Superior temporal gyrus (tissue), 1 donor: ENCODE results near the gene RNU6-1.

Source experiments
- DNase-seq: peaks from one replicate; pipeline ENCODE4 v3.0.0-alpha.2; 2016; ENCODE audit errors: extremely low spot score

The RNU6-1 gene

GRCh38 chr15:67821784-67822440, 17.9 kb downstream of the RNU6-1 start:
- no peak for DNase-seq

- no peak for DNase-seq
These were observed 18.7 kb downstream of the RNU6-1 start for GRCh38 chr15:67820992-67821783.

DNA sequence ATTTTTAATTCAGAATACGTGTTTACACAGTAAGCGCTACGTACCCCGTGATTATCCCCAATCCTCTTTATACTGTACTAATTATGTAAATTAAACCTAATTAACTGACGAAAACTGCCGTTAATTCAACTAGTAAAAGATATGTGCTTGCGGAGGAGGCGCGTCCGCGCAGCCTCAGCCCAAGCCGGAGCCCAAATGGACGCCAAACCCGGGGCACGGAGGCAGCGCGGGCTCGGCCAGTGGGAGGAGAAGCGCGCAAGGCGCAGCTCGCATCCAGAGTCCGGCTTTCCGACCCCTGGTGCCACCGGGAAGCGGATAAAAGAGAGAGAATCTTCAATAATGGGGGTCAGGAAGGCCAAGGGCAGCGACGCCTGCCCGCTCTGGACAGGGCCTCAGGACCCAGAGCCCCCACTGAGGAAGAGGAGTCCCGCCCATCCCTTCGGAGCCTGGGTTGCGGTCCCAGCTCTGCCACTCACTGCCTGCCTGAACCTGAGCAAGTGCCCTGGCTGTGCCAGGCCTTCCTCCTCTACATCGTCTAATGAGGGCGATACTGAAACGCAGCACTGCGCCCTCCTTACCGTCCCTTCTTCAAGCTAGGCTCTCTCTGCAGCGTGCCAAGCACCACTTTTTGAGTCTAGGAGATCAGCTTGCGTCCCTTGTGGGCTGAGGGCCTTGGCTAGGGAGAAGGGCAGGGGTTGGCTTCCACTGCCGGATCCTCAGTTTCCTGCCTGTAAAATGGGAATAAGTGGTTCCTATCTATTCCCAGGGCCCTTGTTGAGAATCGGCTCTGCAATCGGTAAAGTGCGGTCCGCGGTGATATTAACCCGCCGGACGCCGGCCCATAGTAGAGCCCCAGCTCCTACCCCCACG, 19.5 kb downstream of the RNU6-1 start:
- no peak for DNase-seq

GRCh38 chr15:67819636-67820035, 20.2 kb downstream of the RNU6-1 start:
- no peak for DNase-seq

DNA sequence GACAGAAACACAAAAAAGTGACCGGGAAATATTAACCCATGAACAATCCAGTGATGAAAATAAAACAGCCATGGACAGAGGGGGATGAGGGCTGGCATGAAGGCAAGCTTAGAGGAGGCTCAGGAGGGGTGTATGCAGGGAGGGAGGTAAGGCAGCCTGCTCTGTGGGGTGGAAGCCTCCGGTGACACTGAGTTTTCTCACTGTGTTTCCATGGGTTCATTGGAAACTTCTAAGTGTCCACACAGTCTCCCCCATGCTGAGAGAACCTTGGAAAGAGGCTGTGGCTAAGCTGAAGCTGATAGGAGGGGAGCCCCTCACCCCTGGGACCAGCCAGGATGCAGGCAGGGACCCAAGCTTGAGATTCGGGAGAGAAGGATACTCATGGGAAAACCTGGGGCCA, 21.4 kb downstream of the RNU6-1 start:
- no peak for DNase-seq

GRCh38 chr15:67816668-67817067, 23.2 kb downstream of the RNU6-1 start:
- DNase-seq: no peak

DNA sequence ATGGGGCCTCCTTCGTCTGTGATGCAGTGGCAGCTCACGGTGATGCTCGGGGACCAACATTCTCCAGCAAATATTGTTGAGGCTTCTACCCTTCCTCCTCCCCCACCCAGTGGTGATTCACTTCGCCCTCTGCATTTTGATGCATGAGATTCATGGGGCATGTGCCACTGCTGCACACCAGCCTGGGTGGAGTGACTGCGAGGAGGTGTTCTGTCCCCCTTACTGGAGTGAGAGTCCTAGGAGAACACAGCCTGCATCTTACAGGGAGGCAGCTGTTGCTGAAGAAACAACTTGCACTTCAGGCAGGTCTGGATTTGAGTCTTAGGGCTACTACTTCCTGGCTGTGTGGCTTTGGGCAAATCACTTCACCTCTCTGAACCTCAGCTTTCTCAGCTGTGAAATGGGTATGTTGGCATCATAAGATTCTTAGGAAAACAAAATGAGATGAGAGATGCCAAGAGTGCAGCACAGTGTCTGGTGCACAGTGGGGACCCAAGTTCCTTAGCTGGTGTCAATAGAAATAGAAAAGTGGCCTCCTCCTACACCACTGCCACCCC, 24.7 kb downstream of the RNU6-1 start:
- DNase-seq: no peak

GRCh38 chr15:67813104-67813634, 26.7 kb downstream of the RNU6-1 start:
- no peak for DNase-seq

DNA sequence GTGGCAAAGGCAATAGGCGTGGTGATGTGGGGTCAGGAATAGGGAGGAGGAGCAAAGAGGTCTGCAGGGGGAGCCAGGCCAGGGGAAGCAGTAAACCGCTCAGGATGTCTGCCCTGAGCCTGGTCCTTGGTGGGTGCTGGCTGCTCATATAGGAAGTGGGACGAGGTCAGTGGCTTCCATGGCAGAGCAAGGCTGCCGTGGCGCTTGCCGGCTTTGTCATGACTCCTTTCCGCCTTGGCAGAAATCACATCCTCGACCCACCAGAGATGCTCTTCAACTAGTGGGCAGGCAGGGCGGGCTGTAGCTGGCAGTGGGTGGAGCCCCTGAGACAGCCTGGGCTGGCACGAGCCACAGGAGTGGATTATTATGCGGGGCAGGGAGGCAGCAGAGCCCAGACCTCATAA, 27.6 kb downstream of the RNU6-1 start:
- DNase-seq: no peak

GRCh38 chr15:67809866-67810265, 30.0 kb downstream of the RNU6-1 start:
- no peak for DNase-seq

- no peak for DNase-seq
These were observed 30.4 kb downstream of the RNU6-1 start for GRCh38 chr15:67809441-67809840.

- DNase-seq: no peak
These were observed 31.0 kb downstream of the RNU6-1 start for GRCh38 chr15:67808821-67809220.

GRCh38 chr15:67807836-67808235, 32.0 kb downstream of the RNU6-1 start:
- no peak for DNase-seq

DNA sequence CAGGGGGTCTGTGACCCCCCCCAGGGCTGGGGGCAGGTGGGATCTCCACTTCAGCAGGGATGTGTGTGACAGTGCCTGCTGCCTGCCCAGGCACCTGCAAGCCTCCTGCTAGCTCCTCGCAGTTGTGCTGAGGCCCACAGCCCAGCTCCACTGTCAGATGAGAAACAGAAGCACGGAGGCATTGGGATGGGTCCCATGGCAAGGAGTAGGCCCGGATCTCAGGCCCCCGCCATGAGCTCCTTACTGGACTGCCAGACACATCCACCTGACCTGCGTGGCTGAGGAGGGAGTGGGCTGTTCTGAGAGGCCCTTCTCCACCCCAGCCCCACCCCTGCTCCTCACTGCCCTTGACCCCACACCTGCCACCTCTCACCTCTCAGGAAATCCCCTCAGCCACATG, 32.7 kb downstream of the RNU6-1 start:
- no peak for DNase-seq

DNA sequence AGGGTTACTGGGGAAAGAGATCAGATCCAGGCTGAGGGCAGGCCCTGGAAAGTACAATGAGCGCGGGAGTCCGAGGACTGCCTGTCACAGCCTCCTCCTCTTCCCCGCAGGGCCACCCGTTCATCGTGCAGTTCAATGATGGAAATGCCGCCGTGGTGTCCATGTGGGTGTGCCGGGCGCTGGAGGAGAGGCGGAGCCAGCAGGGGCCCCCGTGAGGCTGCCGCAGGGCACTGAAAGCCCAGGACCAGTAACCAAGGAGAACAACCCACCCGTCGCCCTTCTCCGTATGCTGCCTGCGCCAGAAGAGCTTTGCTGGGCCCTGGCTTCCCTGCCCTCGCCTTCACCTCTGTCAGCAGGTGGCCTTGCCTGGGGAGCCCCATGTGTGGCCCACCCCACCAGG, 33.3 kb downstream of the RNU6-1 start:
- no peak for DNase-seq

GRCh38 chr15:67805666-67806516, 34.0 kb downstream of the RNU6-1 start:
- DNase-seq: no peak

GRCh38 chr15:67805008-67805665, 34.7 kb downstream of the RNU6-1 start:
- DNase-seq: no peak

DNA sequence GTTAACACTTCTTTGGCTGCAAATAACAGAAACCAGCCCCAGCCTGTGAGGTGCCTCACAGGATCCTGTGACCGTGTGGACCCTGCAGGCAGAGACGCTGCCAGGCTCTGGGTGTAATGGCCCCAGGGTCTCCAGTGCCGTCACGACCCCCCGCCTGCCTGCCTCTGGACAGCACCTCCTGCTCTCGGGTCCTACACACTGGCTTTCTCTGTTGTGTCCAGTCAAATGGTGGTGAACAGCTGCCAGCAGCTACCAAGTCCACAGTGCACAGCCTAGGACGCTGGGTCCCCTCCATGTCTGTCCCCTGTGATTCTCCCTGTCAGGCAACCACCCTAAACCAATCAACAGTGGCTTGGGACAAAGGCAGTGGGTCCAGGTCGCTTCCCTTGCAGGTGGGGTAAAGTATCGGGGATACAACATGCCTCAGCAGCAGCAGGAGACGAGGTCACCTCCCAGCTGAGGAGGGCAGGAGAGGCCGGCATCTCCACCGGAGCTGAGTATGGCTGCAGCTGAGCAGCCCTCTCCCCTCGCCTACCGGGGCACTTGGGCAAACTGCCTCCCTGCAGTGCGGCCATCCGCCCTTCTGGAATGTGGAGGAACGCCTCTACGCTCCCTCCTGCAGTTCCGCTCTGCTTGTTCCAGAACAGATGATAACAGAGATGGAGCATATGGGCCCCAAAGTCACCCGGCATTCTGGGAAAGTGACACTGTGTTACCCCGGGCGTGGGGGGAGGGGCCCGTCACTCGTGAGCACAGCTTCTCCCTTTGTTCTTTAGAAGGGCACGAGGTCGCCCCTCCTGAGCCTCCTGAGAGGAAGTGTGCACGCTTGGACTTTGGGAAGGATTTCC, 35.6 kb downstream of the RNU6-1 start:
- no peak for DNase-seq

DNA sequence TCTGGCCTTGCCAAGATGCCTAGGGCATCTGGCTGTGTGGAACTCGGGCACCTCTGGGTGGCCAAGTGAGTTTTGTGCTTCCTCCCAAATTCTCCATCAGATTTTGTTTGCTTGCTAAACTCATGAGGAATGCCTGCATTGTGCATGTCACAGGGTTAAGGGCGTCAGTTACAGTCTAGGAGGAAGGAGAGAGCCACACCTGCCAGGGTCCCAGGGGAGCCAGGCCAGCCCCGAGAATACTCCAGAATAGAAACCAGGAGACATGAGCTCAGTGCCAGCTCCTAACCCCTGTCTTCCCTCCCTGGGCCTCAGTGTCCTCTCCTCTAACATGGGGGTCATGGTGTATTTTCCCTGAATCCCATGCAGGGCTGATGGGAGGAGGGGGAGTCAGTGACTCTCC, 36.5 kb downstream of the RNU6-1 start:
- DNase-seq: no peak
